ENCODE measurements around the gene INPP1. TPM values are rescaled to one million over a fixed set of nuclear protein-coding genes. Genes with fewer than 3 reads are reported as not detected.

INPP1 gene
- total and polyA plus RNA-seq, 2 of the 8 experiments (the other 6 are each of a cell fraction or from before 2014, with no cell fraction given): 0.88 to 3.0 TPM

- ChIA-PET POLR2A (ENCODE audit: partially characterized antibody) (no interaction called here), CTCF (ENCODE audit: partially characterized antibody) (interaction anchor here (1.8 kb wide), 1 partner anchor 264 kb away, joined by 7 read pairs; no protein-coding TSS in a partner anchor)
- H2BK20ac ChIP-seq (ENCODE audit: low read length): no peak overlapping the region
- no peaks in the 10 kb centered on the region for H3K36me3 ChIP-seq (ENCODE audit: control insufficient read depth in 2 of 4, insufficient read depth in 4 of 4, low read length in 3 of 4)
- H3K9ac ChIP-seq (replicated peaks in 1 of 4; ENCODE audit: extremely low read depth in 1 of 4, low read depth in 3 of 4, low read length in 3 of 4): no peak overlapping the region
- H2BK12ac ChIP-seq (ENCODE audit: low read depth, low read length): no peak overlapping the region
- TF ChIP-seq GABPA (IDR thresholded peaks at IDR 0.05; ENCODE audit: borderline replicate concordance, insufficient read depth, low read length): no peak
- no peak for TF ChIP-seq CHD2 (IDR thresholded peaks at IDR 0.05; ENCODE audit: low read length)
- TF ChIP-seq RFX5 (IDR thresholded peaks at IDR 0.05; ENCODE audit: borderline replicate concordance, low read depth, low read length): no peak
- TF ChIP-seq SIRT6 (IDR thresholded peaks at IDR 0.05; ENCODE audit: low read length): no peak
- TF ChIP-seq TAF7 (optimal IDR thresholded peaks at IDR 0.05; ENCODE audit: borderline replicate concordance, low read depth, low read length): no peak
- no peak for TF ChIP-seq EGR1 (IDR thresholded peaks at IDR 0.05; ENCODE audit: borderline replicate concordance, low read depth, low read length)
- no peak overlapping the region for H4K8ac ChIP-seq (ENCODE audit: extremely low read depth, insufficient read depth, low read length)
- H3K27me3 ChIP-seq (replicated peaks in 1 of 4; ENCODE audit: control insufficient read depth in 3 of 4, extremely low read depth in 1 of 4, insufficient read depth in 3 of 4, low read length in 3 of 4): no peaks in the 10 kb centered on the region; a peak in 1 of 7 replicates
- no peaks in the 10 kb centered on the region for H4K20me1 ChIP-seq (replicated peaks in 1 of 2; ENCODE audit: control insufficient read depth in 1 of 2, insufficient read depth in 2 of 2, low read length in 2 of 2)
- H3K4me2 ChIP-seq (ENCODE audit: insufficient read depth in 1 of 2, low read depth in 2 of 2, low read length in 2 of 2): no peak overlapping the region
- H4K91ac ChIP-seq (replicated peaks; ENCODE audit: insufficient read length, low read length): no peak overlapping the region
- H3K56ac ChIP-seq (replicated peaks; ENCODE audit: insufficient read length, low read depth, low read length): no peak overlapping the region
- H3K14ac ChIP-seq (ENCODE audit: insufficient read length): no peak overlapping the region
- H2BK15ac ChIP-seq (ENCODE audit: low read length): no peak overlapping the region; the same call in 1 of the 2 replicates
- 91% methylated on average over 2 of the region's 2 CpGs; no CpG with 5 or more reads in 1 of the 2 experiments for WGBS, 2 experiments (ENCODE audit: extremely low coverage in 1 of 2, insufficient coverage in 1 of 2, insufficient read length in 1 of 2, insufficient replicate concordance in 2 of 2, low coverage in 1 of 2, low lambda C conversion rate in 2 of 2, missing lambda C conversion rate in 1 of 2)
- no peak overlapping the region for H3K27ac ChIP-seq (ENCODE audit: low read depth, low read length)
- no peak overlapping the region for H2AK5ac ChIP-seq (ENCODE audit: low read depth, low read length)
- H3K79me2 ChIP-seq (ENCODE audit: control insufficient read depth in 1 of 2, insufficient read depth in 2 of 2, low read length in 2 of 2): no peaks in the 10 kb centered on the region
- H2AFZ ChIP-seq (ENCODE audit: low read length): no peak overlapping the region
- no peak overlapping the region for H3K18ac ChIP-seq (ENCODE audit: extremely low read depth, low read length)
- H3K4me3 ChIP-seq (ENCODE audit: extremely low read depth in 1 of 4, insufficient read depth in 2 of 4, low read depth in 3 of 4, low read length in 4 of 4): no peak overlapping the region
- H3K79me1 ChIP-seq (ENCODE audit: low read depth, low read length): no peaks in the 10 kb centered on the region
- no peaks in the 10 kb centered on the region for H3K9me3 ChIP-seq (ENCODE audit: insufficient read depth in 2 of 2, low read depth in 1 of 2, low read length in 1 of 2)
- DNase-seq (ENCODE audit: low read depth in 1 of 2, low spot score in 2 of 2) (no peak), FAIRE-seq (no peak)
- no peak overlapping the region for H2BK5ac ChIP-seq (ENCODE audit: low read depth, low read length)
- peaks cover 5 to 11% (median 8%) of the 10 kb centered on the region in 4 experiments for H3K4me1 ChIP-seq (replicated peaks in 1 of 4; ENCODE audit: control insufficient read depth in 3 of 4, insufficient read depth in 4 of 4, low read length in 3 of 4)
- no peak overlapping the region for H3K4ac ChIP-seq (replicated peaks; ENCODE audit: insufficient read length, low read depth, low read length)
- no peak overlapping the region for H2BK120ac ChIP-seq (replicated peaks; ENCODE audit: low read depth, low read length)
- H3K23ac ChIP-seq (ENCODE audit: insufficient read length): no peak overlapping the region
- no peak overlapping the region for H4K5ac ChIP-seq (ENCODE audit: insufficient read length, low read depth, low read length)
- no peaks in the 10 kb centered on the region for H3K23me2 ChIP-seq (ENCODE audit: low read depth, low read length)
Measured at GRCh38 chr2:190415794-190416775, 72.7 kb downstream of the INPP1 start.

All from H1 (cell line).